CD4-positive, alpha-beta T cell (primary cell): ENCODE measurements around the gene METTL22. TPM values are rescaled to one million over a fixed set of nuclear protein-coding genes. Genes with fewer than 3 reads are reported as not detected.

ENCODE experiments used
- ATAC-seq: fragments of 200-7000 bp; cut with Tn5 transposase; one replicate; pipeline ENCODE4 v1.10.0; 2022; ENCODE audit warnings: mild to moderate bottlenecking; ENCODE audit not compliant: poor library complexity
- CTCF ChIA-PET: fragments of 350-600 bp; sonication (Branson Sonifier 250); formaldehyde crosslinking; loops from one replicate; lab custom pipeline; 2021; ENCODE audit warnings: antibody characterized with exemption, inconsistent platforms; lab: Charles Lee
- POLR2A ChIA-PET: fragments of 350-600 bp; sonication (Branson Sonifier 250); formaldehyde crosslinking; loops from one replicate; lab custom pipeline; 2021; ENCODE audit warnings: antibody characterized with exemption, inconsistent platforms; lab: Charles Lee
- DNase-seq, 14 experiments: peaks; one replicate each; pipeline ENCODE4 v3.0.0-alpha.2; 2013 to 2020; ENCODE audit warnings: mixed read lengths in 2 of 14
- H3K27ac ChIP-seq, 2 donors: one replicate each; pipeline versions ENCODE4 v1.5.1 to v1.7.0; 2013; ENCODE audit warnings: low read length in 2 of 2, low read depth in 1 of 2, mild to moderate bottlenecking in 1 of 2
- H3K27me3 ChIP-seq, 2 experiments: 1 replicate in 1 of 2; 2 replicates in 1 of 2; pipeline versions ENCODE4 v1.6.1 to v1.7.0; 2013; ENCODE audit warnings: low read length in 2 of 2, control low read depth in 1 of 2, mild to moderate bottlenecking in 1 of 2, moderate library complexity in 1 of 2; ENCODE audit not compliant: insufficient read depth in 2 of 2, control insufficient read depth in 1 of 2
- H3K36me3 ChIP-seq: one replicate; pipeline ENCODE4 v1.6.1; 2013; ENCODE audit warnings: low read length, control low read depth; ENCODE audit not compliant: insufficient read depth
- H3K4me1 ChIP-seq: one replicate; pipeline ENCODE4 v1.6.1; 2013; ENCODE audit warnings: low read length, control low read depth; ENCODE audit not compliant: insufficient read depth
- H3K4me3 ChIP-seq: one replicate; pipeline ENCODE4 v1.5.1; 2013; ENCODE audit warnings: mild to moderate bottlenecking, low read length, moderate library complexity
- H3K9me3 ChIP-seq, 2 experiments: 1 replicate in 1 of 2; 2 replicates in 1 of 2; pipeline versions ENCODE4 v1.6.1 to v1.7.0; 2013; ENCODE audit warnings: low read length in 2 of 2, mild to moderate bottlenecking in 2 of 2, control low read depth in 1 of 2, moderate library complexity in 1 of 2; ENCODE audit not compliant: control insufficient read depth in 1 of 2, insufficient read depth in 1 of 2
- H3K27ac Mint-ChIP-seq: one replicate; pipeline ENCODE4 v1.8.0; 2020; ENCODE audit warnings: mixed read lengths
- H3K27me3 Mint-ChIP-seq: one replicate; pipeline ENCODE4 v1.8.0; 2021; ENCODE audit warnings: mixed read lengths
- H3K36me3 Mint-ChIP-seq: one replicate; pipeline ENCODE4 v1.8.0; 2021; ENCODE audit warnings: low read depth, mixed read lengths
- H3K4me1 Mint-ChIP-seq: one replicate; pipeline ENCODE4 v1.8.0; 2021; ENCODE audit warnings: low read depth, mixed read lengths
- H3K4me3 Mint-ChIP-seq: one replicate; pipeline ENCODE4 v1.8.0; 2020; ENCODE audit warnings: mild to moderate bottlenecking, mixed read lengths
- H3K9me3 Mint-ChIP-seq: one replicate; pipeline ENCODE4 v1.8.0; 2020; ENCODE audit warnings: mixed read lengths
- CTCF ChIP-seq: fragments of 200-600 bp; IDR thresholded peaks from one replicate; pipeline ENCODE4 v1.8.0; 2022; ENCODE audit warnings: antibody characterized with exemption, mild to moderate bottlenecking
- intact Hi-C, 2 experiments: fragments of 100-400 bp; cut with DNase I in 1 of 2; cut with micrococcal nuclease in 1 of 2; formaldehyde crosslinking; loops; one replicate each; pipeline versions ENCODE4 v1.15.1 to v1.9.0; 2023 to 2025; cut with DNase I, micrococcal nuclease
- total RNA-seq, 174 experiments: library from RNA in 2 of 174; stranded (reverse) in 2 of 174; gene quantifications; one replicate each; pipeline ENCODE4 v1.2.3 and lab custom pipeline; 2021 to 2026

Gene METTL22
- total RNA-seq, 2 experiments from 2014 or later, result 23.2 to 26.5 TPM

- no peak overlapping the region for H3K4me3 ChIP-seq
- no peak overlapping the region for H3K27ac ChIP-seq
- ChIA-PET CTCF (no interaction called here), POLR2A (no interaction called here)
- H3K27me3 ChIP-seq, result no peaks in the 10 kb centered on the region
- H3K9me3 Mint-ChIP-seq, result no peaks in the 10 kb centered on the region
- no peak for DNase-seq
- H3K4me1 ChIP-seq, result peaks cover 13% of the 10 kb centered on the region
- H3K27ac Mint-ChIP-seq, result no peak overlapping the region
- H3K9me3 ChIP-seq, result no peaks in the 10 kb centered on the region
- intact Hi-C loops, result loop anchor here in 1 of 2 experiments (2.0 kb wide), 1 partner anchor 79 kb away; no protein-coding TSS in a partner anchor
- TF ChIP-seq CTCF, result no peak
- no peaks in the 10 kb centered on the region for H3K27me3 Mint-ChIP-seq
- H3K4me3 Mint-ChIP-seq, result no peak overlapping the region
- no peak for ATAC-seq
- H3K4me1 Mint-ChIP-seq, result peaks cover 18% of the 10 kb centered on the region
- H3K36me3 ChIP-seq, result peaks cover 63% of the 10 kb centered on the region
- peaks cover 74% of the 10 kb centered on the region for H3K36me3 Mint-ChIP-seq
These were observed 24.3 kb downstream of the METTL22 start for GRCh38 chr16:8645831-8646230.

GRCh38 chr16:8646326-8647053, 25.0 kb downstream of the METTL22 start:
- Histone ChIP-seq H3K27ac (no peak overlapping the region), H3K9me3 (no peaks in the 10 kb centered on the region), H3K4me3 (no peak overlapping the region), H3K4me1 (peaks cover 13% of the 10 kb centered on the region), H3K27me3 (no peaks in the 10 kb centered on the region), H3K36me3 (peaks cover 58% of the 10 kb centered on the region)
- POLR2A ChIA-PET, result no interaction called here
- DNase-seq (no peak), ATAC-seq (no peak)
- no peak overlapping the region for H3K27ac Mint-ChIP-seq
- H3K27me3 Mint-ChIP-seq, result no peaks in the 10 kb centered on the region
- H3K4me3 Mint-ChIP-seq, result no peak overlapping the region
- no peak for TF ChIP-seq CTCF
- no peaks in the 10 kb centered on the region for H3K9me3 Mint-ChIP-seq
- H3K4me1 Mint-ChIP-seq, result peaks cover 18% of the 10 kb centered on the region
- peaks cover 70% of the 10 kb centered on the region for H3K36me3 Mint-ChIP-seq
- CTCF ChIA-PET, result no interaction called here
- intact Hi-C loops, result no loop called here

GRCh38 chr16:8647721-8648318, 26.3 kb downstream of the METTL22 start:
- DNase-seq, result no peak
- no peak for ATAC-seq
- POLR2A ChIA-PET, result no interaction called here
- Histone ChIP-seq H3K27me3 (no peaks in the 10 kb centered on the region), H3K4me3 (no peak overlapping the region), H3K27ac (no peak overlapping the region), H3K36me3 (peaks cover 45% of the 10 kb centered on the region), H3K4me1 (peaks cover 13% of the 10 kb centered on the region), H3K9me3 (no peaks in the 10 kb centered on the region)
- intact Hi-C loops, result no loop called here
- TF ChIP-seq CTCF, result no peak
- Mint-ChIP-seq H3K4me1 (peaks cover 18% of the 10 kb centered on the region), H3K27me3 (no peaks in the 10 kb centered on the region), H3K9me3 (no peaks in the 10 kb centered on the region), H3K4me3 (no peak overlapping the region), H3K36me3 (peaks cover 56% of the 10 kb centered on the region), H3K27ac (no peak overlapping the region)
- CTCF ChIA-PET, result no interaction called here
